HepG2 (cell line): ENCODE measurements around the gene VKORC1. TPM values are rescaled to one million over a fixed set of nuclear protein-coding genes. Genes with fewer than 3 reads are reported as not detected.
A peak's percentile ranks its signal among the peaks of the same experiment; 100 is the strongest.

ENCODE experiments used
- BRF2 ChIP-seq: sonication (generic); formaldehyde crosslinking; IDR thresholded peaks from 2 replicates; pipeline ENCODE4 v1.8.1; 2022; ENCODE audit warnings: mild to moderate bottlenecking, missing genetic modification reagents
- CENPX ChIP-seq: sonication (generic); formaldehyde crosslinking; IDR thresholded peaks from 2 replicates; pipeline ENCODE4 v1.9.0; 2021; ENCODE audit warnings: mild to moderate bottlenecking, missing genetic modification reagents, moderate library complexity
- E2F1 ChIP-seq: sonication (generic); formaldehyde crosslinking; IDR thresholded peaks from 2 replicates; pipeline ENCODE4 v1.5.0; 2020; ENCODE audit warnings: missing genetic modification reagents
- EEA1 ChIP-seq: sonication (generic); formaldehyde crosslinking; IDR thresholded peaks from 2 replicates; pipeline ENCODE4 v1.5.1; 2020; ENCODE audit warnings: mild to moderate bottlenecking, missing genetic modification reagents, borderline replicate concordance
- EHMT2 ChIP-seq: fragments of 200-600 bp; sonication (generic); IDR thresholded peaks from 2 replicates; pipeline ENCODE4 v1.7.0; 2017; ENCODE audit warnings: antibody characterized with exemption, low read depth, low read length, borderline replicate concordance
- FOSL1 ChIP-seq: sonication (generic); formaldehyde crosslinking; IDR thresholded peaks from 2 replicates; pipeline ENCODE4 v1.9.0; 2021; ENCODE audit warnings: missing genetic modification reagents, borderline replicate concordance
- FOXK2 ChIP-seq: fragments of 450-650 bp; IDR thresholded peaks from 2 replicates; pipeline ENCODE4 v1.6.1; 2016
- MXD1 ChIP-seq: sonication (generic); formaldehyde crosslinking; IDR thresholded peaks from 2 replicates; pipeline ENCODE4 v1.4.0; 2020; ENCODE audit warnings: mild to moderate bottlenecking, missing genetic modification reagents
- MXD4 ChIP-seq: IDR thresholded peaks from 2 replicates; pipeline ENCODE4 v1.6.1; 2016; ENCODE audit warnings: mild to moderate bottlenecking, missing biosample characterization, missing genetic modification reagents
- MYPOP ChIP-seq: sonication (generic); formaldehyde crosslinking; IDR thresholded peaks from 2 replicates; pipeline ENCODE4 v1.8.1; 2023; ENCODE audit warnings: mild to moderate bottlenecking, moderate library complexity, missing genetic modification reagents
- NFAT5 ChIP-seq: sonication (generic); formaldehyde crosslinking; IDR thresholded peaks from 2 replicates; pipeline ENCODE4 v1.4.0; 2020; ENCODE audit warnings: missing genetic modification reagents
- POLR2AphosphoS5 ChIP-seq: IDR thresholded peaks from 2 replicates; pipeline ENCODE4 v1.6.1; 2012; ENCODE audit warnings: low read depth, low read length
- ZFP36L2 ChIP-seq: sonication (generic); formaldehyde crosslinking; IDR thresholded peaks from 2 replicates; pipeline ENCODE4 v1.4.0; 2020; ENCODE audit warnings: missing genetic modification reagents
- ZNF160 ChIP-seq: sonication (generic); formaldehyde crosslinking; IDR thresholded peaks from 2 replicates; pipeline ENCODE4 v1.8.0; 2022; ENCODE audit warnings: mild to moderate bottlenecking, inconsistent platforms, missing genetic modification reagents
- ZNF362 ChIP-seq: sonication (generic); formaldehyde crosslinking; IDR thresholded peaks from 2 replicates; pipeline ENCODE4 v1.4.0; 2020; ENCODE audit warnings: missing genetic modification reagents, mild to moderate bottlenecking, borderline replicate concordance
- ZNF441 ChIP-seq: sonication (generic); formaldehyde crosslinking; IDR thresholded peaks from 2 replicates; pipeline ENCODE4 v1.7.0; 2021; ENCODE audit warnings: missing genetic modification reagents, borderline replicate concordance
- ZNF550 ChIP-seq: sonication (generic); formaldehyde crosslinking; IDR thresholded peaks from 2 replicates; pipeline ENCODE4 v1.4.0; 2020; ENCODE audit warnings: mild to moderate bottlenecking, missing genetic modification reagents, borderline replicate concordance
- polyA plus RNA-seq, 8 experiments: library from polyadenylated mRNA; depleted of rRNA in 3 of 8; stranded (reverse) in 7 of 8; unstranded in 1 of 8; fragments of >200 nt; fragmentation: Illumina TruSeq in 4 of 8; extraction: Trizol in 4 of 8; gene quantifications; 2 replicates each; pipeline versions ENCODE4 v1.2.1 to v1.2.3, GENCODE V29; 2011 to 2016; ENCODE audit warnings: low read depth in 4 of 8, missing spikeins in 1 of 8, mixed read lengths in 1 of 8; ENCODE audit not compliant: insufficient read depth in 1 of 8
- total RNA-seq, 5 experiments: library from RNA; depleted of rRNA; stranded (reverse); fragments of >200 nt; fragmentation: Illumina TruSeq; extraction: Trizol; gene quantifications; 2 replicates each; pipeline ENCODE4 v1.2.3, GENCODE V29; 2016; ENCODE audit warnings: low read depth in 1 of 5

VKORC1 gene
- total and polyA plus RNA-seq, 2 of the 13 experiments (the other 11 are each of a cell fraction or from before 2014, with no cell fraction given), result 141 to 615 TPM

GRCh38 chr16:31073142-31073969 is 21.2 kb downstream of the VKORC1 start (continued):
- TF ChIP-seq NFAT5, result peak; percentile 70
- TF ChIP-seq EHMT2, result no peak
- TF ChIP-seq MYPOP (CRISPR knock-in tag), result peak; percentile 73; the same call in 1 of the 2 replicates
- peak; percentile 87 for TF ChIP-seq E2F1
- TF ChIP-seq BRF2 (CRISPR knock-in tag), result no peak
- TF ChIP-seq ZNF550, result no peak
- TF ChIP-seq POLR2AphosphoS5, result peak; percentile 63
- TF ChIP-seq MXD4 (CRISPR knock-in tag), result peak; percentile 22; the same call in 1 of the 2 replicates
- TF ChIP-seq ZFP36L2 (CRISPR knock-in tag), result no peak
- no peak for TF ChIP-seq ZNF362 (CRISPR knock-in tag)
- no peak for TF ChIP-seq CENPX (CRISPR knock-in tag)
- TF ChIP-seq EEA1 (CRISPR knock-in tag), result no peak
- TF ChIP-seq FOSL1 (CRISPR knock-in tag), result 0 out of 2 replicates have a peak, but pooled peaks have one; percentile 17
- TF ChIP-seq ZNF441 (CRISPR knock-in tag), result peak; percentile 57; the same call in 1 of the 2 replicates
- 0 out of 2 replicates have a peak, but pooled peaks have one; percentile 25 for TF ChIP-seq MXD1 (CRISPR knock-in tag)
- TF ChIP-seq FOXK2, result peak; percentile 47; the same call in 1 of the 2 replicates
- TF ChIP-seq ZNF160 (CRISPR knock-in tag), result peak; percentile 81; the same call in 1 of the 2 replicates
